GM18861 (cell line): Measurements from ENCODE around the gene ZNF629.

Experiments
- ATAC-seq: cut with Tn5 transposase; IDR thresholded peaks from one replicate; pipeline ENCODE4 v1.9.1; 2021; ENCODE audit not compliant: unreplicated experiment

Gene ZNF629

GRCh38 chr16:30767767-30768465 is 19.1 kb downstream of the ZNF629 start:
- ATAC-seq, result no peak

- no peak for ATAC-seq
Observed at GRCh38 chr16:30766933-30767284, 20.1 kb downstream of the ZNF629 start.

- ATAC-seq, result no peak
Observed at GRCh38 chr16:30766206-30766932, 20.6 kb downstream of the ZNF629 start.

GRCh38 chr16:30764816-30765465 is 22.1 kb downstream of the ZNF629 start:
- ATAC-seq, result no peak

- ATAC-seq, result no peak
Observed at GRCh38 chr16:30764086-30764485, 22.9 kb downstream of the ZNF629 start.

GRCh38 chr16:30762991-30763725 is 23.8 kb downstream of the ZNF629 start:
- ATAC-seq, result no peak

GRCh38 chr16:30761928-30762902 is 24.8 kb downstream of the ZNF629 start, which contains the start of the genes CFAP119 and RNF40:
CFAP119 (minus strand) TSS chr16:30762062; CDS start chr16:30761748, 314 bp downstream.
RNF40 (plus strand) TSS chr16:30762322; CDS start chr16:30762546, 224 bp downstream.
- peak; percentile 87 for ATAC-seq

- peak; percentile 14 for ATAC-seq
Observed at GRCh38 chr16:30761427-30761927, 25.5 kb downstream of the ZNF629 start.

- ATAC-seq, result no peak
Observed at GRCh38 chr16:30760577-30761426, 26.2 kb downstream of the ZNF629 start.

- ATAC-seq, result no peak
Observed at GRCh38 chr16:30760001-30760559, 26.9 kb downstream of the ZNF629 start.

GRCh38 chr16:30758988-30759491 is 28.0 kb downstream of the ZNF629 start:
- ATAC-seq, result no peak

- no peak for ATAC-seq
Observed at GRCh38 chr16:30757316-30757715, 29.7 kb downstream of the ZNF629 start.

GRCh38 chr16:30756781-30757100 is 30.3 kb downstream of the ZNF629 start:
- ATAC-seq, result no peak

- no peak for ATAC-seq
Observed at GRCh38 chr16:30755955-30756780, 30.8 kb downstream of the ZNF629 start.

GRCh38 chr16:30753596-30753995 is 33.4 kb downstream of the ZNF629 start:
- ATAC-seq, result no peak

GRCh38 chr16:30750876-30751465 is 36.0 kb downstream of the ZNF629 start:
- no peak for ATAC-seq

- no peak for ATAC-seq
Observed at GRCh38 chr16:30750201-30750600, 36.8 kb downstream of the ZNF629 start.
